Epithelial cell of alveolus of lung (primary cell): ENCODE data around the gene PBXIP1. TPM values are rescaled to one million over a fixed set of nuclear protein-coding genes. Genes with fewer than 3 reads are reported as not detected.

Source experiments
- total RNA-seq: library from RNA; depleted of rRNA; stranded (reverse); fragments of >200 nt; gene quantifications from 2 replicates; pipeline ENCODE4 v1.2.1, GENCODE V29; 2015

Gene PBXIP1
- total RNA-seq, result 67.4 and 92.9 TPM in 2 replicates

GRCh38 chr1:154955718-154956543 lies at the start of gene PBXIP1:
TSS of gene PBXIP1 (minus strand) at chr1:154956099. CDS start at chr1:154953721, 2,378 bp downstream.

GRCh38 chr1:155002464-155003226 lies 46.7 kb upstream of the PBXIP1 start, which contains the start of gene ZBTB7B:
TSS of gene ZBTB7B (plus strand) at chr1:155002802. CDS start at chr1:155014661, 11,859 bp downstream.

GRCh38 chr1:154993572-154994268 lies 37.8 kb upstream of the PBXIP1 start, which contains the start of gene LENEP:
TSS of gene LENEP (plus strand) at chr1:154993586. CDS start at chr1:154993608, 22 bp downstream.

GRCh38 chr1:154982897-154983648 lies 27.2 kb upstream of the PBXIP1 start, which contains the start of gene FLAD1:
TSS of gene FLAD1 (plus strand) at chr1:154983344. CDS start at chr1:154983695, 351 bp downstream.

GRCh38 chr1:154974102-154974807 lies 18.4 kb upstream of the PBXIP1 start, which contains the start of gene CKS1B:
TSS of gene CKS1B (plus strand) at chr1:154974681. CDS start at chr1:154974746, 65 bp downstream.

GRCh38 chr1:154970631-154971340 lies 14.9 kb upstream of the PBXIP1 start, which contains the start of gene SHC1:
TSS of gene SHC1 (minus strand) at chr1:154970747. CDS start at chr1:154970526, 221 bp downstream.

GRCh38 chr1:154961207-154962155 lies 5.6 kb upstream of the PBXIP1 start, which contains the start of gene PYGO2:
TSS of gene PYGO2 (minus strand) at chr1:154961782. CDS start at chr1:154961576, 206 bp downstream.

GRCh38 chr1:154936555-154937084 lies 19.3 kb downstream of the PBXIP1 start, which contains the start of gene PMVK:
TSS of gene PMVK (minus strand) at chr1:154936719. CDS start at chr1:154936685, 34 bp downstream.

Other genes with a start within 250 kb of the PBXIP1 start
- gene KCNN3, start 85.8 kb downstream of the PBXIP1 start, total RNA-seq, result 0.13 and 0.32 TPM in 2 replicates
- 3.8 and 7.0 TPM in 2 replicates for gene PMVK, start 19.4 kb downstream of the PBXIP1 start, total RNA-seq
- 20.4 and 26.2 TPM in 2 replicates for gene PYGO2, start 5.7 kb upstream of the PBXIP1 start, total RNA-seq
- gene SHC1, start 14.6 kb upstream of the PBXIP1 start, total RNA-seq, result 188 and 278 TPM in 2 replicates
- 43.8 and 135 TPM in 2 replicates for gene CKS1B, start 18.6 kb upstream of the PBXIP1 start, total RNA-seq
- gene FLAD1, start 27.2 kb upstream of the PBXIP1 start, total RNA-seq, result 27.4 and 30.3 TPM in 2 replicates
- not detected in 2 replicates for gene LENEP, start 37.5 kb upstream of the PBXIP1 start, total RNA-seq
- 18.7 and 19.7 TPM in 2 replicates for gene ZBTB7B, start 46.7 kb upstream of the PBXIP1 start, total RNA-seq
- not detected in 2 replicates for gene DCST2, start 77.7 kb upstream of the PBXIP1 start, total RNA-seq
- gene DCST1, start 77.7 kb upstream of the PBXIP1 start, total RNA-seq, result not detected in 2 replicates
- 33.1 and 81.6 TPM in 2 replicates for gene ADAM15, start 95.2 kb upstream of the PBXIP1 start, total RNA-seq
- 10.2 and 11.7 TPM in 2 replicates for gene EFNA4, start 107.6 kb upstream of the PBXIP1 start, total RNA-seq
- 1.7 and 1.9 TPM in 2 replicates for gene EFNA3, start 122.7 kb upstream of the PBXIP1 start, total RNA-seq
- gene EFNA1, start 171.8 kb upstream of the PBXIP1 start, total RNA-seq, result 1.8 and 14.9 TPM in 2 replicates
- 21.5 and 51.5 TPM in 2 replicates for gene SLC50A1, start 179.8 kb upstream of the PBXIP1 start, total RNA-seq
- 87.8 and 104 TPM in 2 replicates for gene DPM3, start 184.4 kb upstream of the PBXIP1 start, total RNA-seq
- 133 and 203 TPM in 2 replicates for gene KRTCAP2, start 217.2 kb upstream of the PBXIP1 start, total RNA-seq
- gene TRIM46, start 217.8 kb upstream of the PBXIP1 start, total RNA-seq, result 3.6 and 6.4 TPM in 2 replicates